OCI-LY1 (cell line): Measurements from ENCODE around the gene LAMTOR2.

ENCODE experiments used
- H2AFZ ChIP-seq: fragments of 200-600 bp; sonication (generic), shearing (Covaris generic); 2 replicates; pipeline ENCODE4 v1.6.0; 2014; ENCODE audit warnings: antibody characterized with exemption, mild to moderate bottlenecking, low read length
- H3F3A ChIP-seq: fragments of 200-600 bp; sonication (generic), shearing (Covaris generic); 2 replicates; pipeline ENCODE4 v1.6.0; 2014; ENCODE audit warnings: mild to moderate bottlenecking, antibody characterized with exemption, low read length, moderate library complexity; ENCODE audit not compliant: insufficient read depth
- H3K27ac ChIP-seq: fragments of 200-600 bp; sonication (generic); 2 replicates; pipeline ENCODE4 v1.5.1; 2014; ENCODE audit warnings: low read length, mixed run types, mild to moderate bottlenecking, low read depth; ENCODE audit not compliant: poor library complexity, severe bottlenecking
- H3K27me3 ChIP-seq: fragments of 200-600 bp; sonication (generic); 2 replicates; pipeline ENCODE4 v1.6.0; 2014; ENCODE audit warnings: antibody characterized with exemption, mild to moderate bottlenecking, low read length, moderate library complexity; ENCODE audit not compliant: insufficient read depth
- H3K36me3 ChIP-seq: fragments of 200-600 bp; sonication (generic); 2 replicates; pipeline ENCODE4 v1.6.1; 2014; ENCODE audit warnings: mild to moderate bottlenecking, antibody characterized with exemption, low read length, moderate library complexity, mixed read lengths; ENCODE audit not compliant: insufficient read depth
- H3K4me1 ChIP-seq: fragments of 200-600 bp; sonication (generic); 2 replicates; pipeline ENCODE4 v1.5.1; 2014; ENCODE audit warnings: mild to moderate bottlenecking, low read length, moderate library complexity; ENCODE audit not compliant: insufficient read depth, severe bottlenecking
- H3K4me2 ChIP-seq: fragments of 200-600 bp; sonication (generic), shearing (Covaris generic); 2 replicates; pipeline ENCODE4 v1.6.1; 2014; ENCODE audit warnings: low read length
- H3K4me3 ChIP-seq: fragments of 200-600 bp; sonication (generic); 2 replicates; pipeline ENCODE4 v1.5.1; 2014; ENCODE audit warnings: low read length, low read depth, mild to moderate bottlenecking, mixed read lengths; ENCODE audit not compliant: poor library complexity, severe bottlenecking
- H3K79me2 ChIP-seq: fragments of 200-600 bp; shearing (Covaris generic); 2 replicates; pipeline ENCODE4 v1.6.1; 2016; ENCODE audit warnings: mixed run types, low read length, mixed read lengths; ENCODE audit not compliant: insufficient read depth
- H3K9ac ChIP-seq: fragments of 200-600 bp; sonication (generic), shearing (Covaris generic); 2 replicates; pipeline ENCODE4 v1.6.1; 2014; ENCODE audit warnings: mild to moderate bottlenecking, low read length, mixed read lengths
- H3K9me2 ChIP-seq: fragments of 200-600 bp; sonication (generic), shearing (Covaris generic); 2 replicates; pipeline ENCODE4 v1.6.1; 2014; ENCODE audit warnings: low read depth, mild to moderate bottlenecking, low read length, mixed read lengths
- H3K9me3 ChIP-seq: fragments of 200-600 bp; shearing (Covaris generic); 2 replicates; pipeline ENCODE4 v1.6.1; 2014; ENCODE audit warnings: low read length, mixed read lengths
- H4K20me1 ChIP-seq: fragments of 200-600 bp; sonication (generic), shearing (Covaris generic); 2 replicates; pipeline ENCODE4 v1.6.0; 2016; ENCODE audit warnings: mild to moderate bottlenecking, low read length; ENCODE audit not compliant: insufficient read depth
- EZH2 ChIP-seq: fragments of 200-600 bp; sonication (generic), shearing (Covaris generic); IDR thresholded peaks from 2 replicates; pipeline ENCODE4 v1.8.0; 2017; ENCODE audit warnings: borderline replicate concordance, mixed run types, mild to moderate bottlenecking, antibody characterized with exemption, low read length, moderate library complexity, mixed read lengths
- TF ChIP-seq, protein P1 (sequence below): fragments of 200-600 bp; sonication (generic), shearing (Covaris generic); IDR thresholded peaks from 2 replicates; pipeline ENCODE4 v1.5.1; 2017; ENCODE audit warnings: mild to moderate bottlenecking, antibody characterized with exemption, low read length, moderate library complexity, mixed read lengths

LAMTOR2 gene

DNA sequence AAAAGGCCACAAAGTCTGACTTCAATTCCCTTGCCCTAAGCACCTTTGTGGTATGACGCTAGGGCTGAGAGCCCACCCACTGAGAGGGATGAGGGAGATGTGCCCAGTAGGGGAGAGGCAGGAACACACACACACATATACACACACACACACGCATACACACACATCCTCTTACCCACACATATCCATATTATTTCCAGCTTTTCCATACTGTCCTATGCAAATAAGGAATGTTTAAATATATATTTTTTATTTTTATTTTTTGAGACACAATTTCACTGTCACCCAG is 9.4 kb downstream of the LAMTOR2 start:
- Histone ChIP-seq H3K27me3 (no peaks in the 10 kb centered on the region), H3K4me2 (no peak overlapping the region), H3K36me3 (no peaks in the 10 kb centered on the region), H3K4me1 (peaks cover 13% of the 10 kb centered on the region), H3K4me3 (no peak overlapping the region), H3K9me2 (no peaks in the 10 kb centered on the region), H3K79me2 (no peaks in the 10 kb centered on the region), H3K9me3 (no peaks in the 10 kb centered on the region), H3K27ac (no peak overlapping the region), H2AFZ (no peak overlapping the region), H4K20me1 (no peaks in the 10 kb centered on the region), H3K9ac (no peak overlapping the region), H3F3A (no peaks in the 10 kb centered on the region)
- TF ChIP-seq EZH2: no peak
- TF ChIP-seq, protein P1, sequence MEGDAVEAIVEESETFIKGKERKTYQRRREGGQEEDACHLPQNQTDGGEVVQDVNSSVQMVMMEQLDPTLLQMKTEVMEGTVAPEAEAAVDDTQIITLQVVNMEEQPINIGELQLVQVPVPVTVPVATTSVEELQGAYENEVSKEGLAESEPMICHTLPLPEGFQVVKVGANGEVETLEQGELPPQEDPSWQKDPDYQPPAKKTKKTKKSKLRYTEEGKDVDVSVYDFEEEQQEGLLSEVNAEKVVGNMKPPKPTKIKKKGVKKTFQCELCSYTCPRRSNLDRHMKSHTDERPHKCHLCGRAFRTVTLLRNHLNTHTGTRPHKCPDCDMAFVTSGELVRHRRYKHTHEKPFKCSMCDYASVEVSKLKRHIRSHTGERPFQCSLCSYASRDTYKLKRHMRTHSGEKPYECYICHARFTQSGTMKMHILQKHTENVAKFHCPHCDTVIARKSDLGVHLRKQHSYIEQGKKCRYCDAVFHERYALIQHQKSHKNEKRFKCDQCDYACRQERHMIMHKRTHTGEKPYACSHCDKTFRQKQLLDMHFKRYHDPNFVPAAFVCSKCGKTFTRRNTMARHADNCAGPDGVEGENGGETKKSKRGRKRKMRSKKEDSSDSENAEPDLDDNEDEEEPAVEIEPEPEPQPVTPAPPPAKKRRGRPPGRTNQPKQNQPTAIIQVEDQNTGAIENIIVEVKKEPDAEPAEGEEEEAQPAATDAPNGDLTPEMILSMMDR: no peak

DNA sequence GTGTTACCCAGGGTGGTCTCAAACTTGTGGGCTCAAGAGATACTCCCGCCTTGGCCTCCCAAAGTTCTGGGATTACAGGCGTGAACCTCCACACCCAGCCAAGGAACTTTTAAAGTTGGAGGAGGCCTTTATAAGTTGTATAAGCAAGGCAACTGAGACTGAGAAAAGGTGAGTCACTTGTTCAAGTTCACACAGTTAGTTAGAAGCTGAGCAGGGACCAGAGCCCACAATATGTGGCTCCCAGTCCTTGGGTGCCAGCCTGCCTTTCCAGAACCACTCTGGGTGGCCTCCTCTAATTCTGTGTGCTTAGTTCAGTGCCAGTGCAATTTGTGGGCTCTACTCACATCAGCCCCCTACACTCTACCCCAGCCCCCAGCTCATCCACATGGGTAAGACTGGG is 10.0 kb downstream of the LAMTOR2 start:
- Histone ChIP-seq H3K27me3 (no peaks in the 10 kb centered on the region), H4K20me1 (no peaks in the 10 kb centered on the region), H3F3A (no peaks in the 10 kb centered on the region), H2AFZ (no peak overlapping the region), H3K4me1 (peaks cover 13% of the 10 kb centered on the region), H3K27ac (no peak overlapping the region), H3K9me2 (no peaks in the 10 kb centered on the region), H3K9ac (no peak overlapping the region; the same call in 1 of the 2 replicates), H3K9me3 (no peaks in the 10 kb centered on the region), H3K4me2 (no peak overlapping the region), H3K79me2 (no peaks in the 10 kb centered on the region), H3K36me3 (no peaks in the 10 kb centered on the region), H3K4me3 (no peak overlapping the region)
- no peak for TF ChIP-seq EZH2
- TF ChIP-seq, protein P1: no peak

DNA sequence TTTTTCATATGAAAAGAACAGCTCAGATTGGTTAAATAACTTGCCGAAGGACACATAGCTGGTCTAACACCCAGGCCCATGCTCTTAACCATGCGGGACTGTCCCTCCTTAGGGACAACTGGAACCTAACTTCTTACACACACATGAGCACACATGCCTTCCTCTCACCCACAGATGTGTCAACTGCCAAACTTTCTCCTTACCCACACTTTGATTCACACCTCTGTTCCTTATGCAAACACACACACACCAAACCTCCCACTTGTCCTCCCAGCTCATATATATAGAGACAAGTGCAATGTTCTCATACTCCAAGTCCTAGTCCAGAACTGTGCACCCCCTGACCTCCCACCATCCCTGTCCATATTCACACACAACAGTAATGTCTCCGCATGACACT is 10.6 kb downstream of the LAMTOR2 start:
- H3K4me2 ChIP-seq: no peak overlapping the region
- no peaks in the 10 kb centered on the region for H3K9me2 ChIP-seq
- no peaks in the 10 kb centered on the region for H3K9me3 ChIP-seq
- no peak overlapping the region for H2AFZ ChIP-seq
- peaks cover 13% of the 10 kb centered on the region for H3K4me1 ChIP-seq
- no peak overlapping the region for H3K4me3 ChIP-seq
- H3K27me3 ChIP-seq: no peaks in the 10 kb centered on the region
- no peaks in the 10 kb centered on the region for H3K36me3 ChIP-seq
- no peaks in the 10 kb centered on the region for H4K20me1 ChIP-seq
- no peak for TF ChIP-seq EZH2
- TF ChIP-seq, protein P1: no peak
- no peak overlapping the region for H3K27ac ChIP-seq
- H3K9ac ChIP-seq: no peak overlapping the region
- no peaks in the 10 kb centered on the region for H3F3A ChIP-seq
- no peaks in the 10 kb centered on the region for H3K79me2 ChIP-seq
